K562 (cell line): ENCODE measurements around the gene STAB2. TPM values are rescaled to one million over a fixed set of nuclear protein-coding genes. Genes with fewer than 3 reads are reported as not detected.

Experiments used
- CTBP1 ChIP-seq: fragments of 450-650 bp; IDR thresholded peaks from 2 replicates; pipeline ENCODE4 v1.6.1; 2016; ENCODE audit warnings: borderline replicate concordance
- CTCFL ChIP-seq: IDR thresholded peaks from 2 replicates; pipeline ENCODE4 v1.6.1; 2011; ENCODE audit warnings: borderline replicate concordance, low read depth, mild to moderate bottlenecking, moderate library complexity, low read length; ENCODE audit not compliant: insufficient read depth, poor library complexity, severe bottlenecking
- HMGXB4 ChIP-seq: sonication (generic); formaldehyde crosslinking; IDR thresholded peaks from 2 replicates; pipeline ENCODE4 v1.8.1; 2023; ENCODE audit warnings: mild to moderate bottlenecking, missing genetic modification reagents
- ZNF146 ChIP-seq: IDR thresholded peaks from one replicate; pipeline ENCODE4 v1.6.1; 2018; ENCODE audit warnings: missing compliant biosample characterization; ENCODE audit not compliant: unreplicated experiment
- ZNF318 ChIP-seq, 2 experiments: fragments of 450-650 bp; IDR thresholded peaks; 2 replicates each; pipeline ENCODE4 v1.6.1; 2016; ENCODE audit warnings: mild to moderate bottlenecking in 2 of 2, borderline replicate concordance in 1 of 2, low read depth in 1 of 2, moderate library complexity in 1 of 2
- polyA plus RNA-seq, 8 experiments: library from polyadenylated mRNA; depleted of rRNA in 4 of 8; stranded (reverse) in 5 of 8; unstranded in 3 of 8; fragments of >200 nt; fragmentation: Nextera tagmentation in 2 of 8; fragmentation: Illumina TruSeq in 1 of 8; extraction: Ambion mirVana in 2 of 8; extraction: Trizol in 1 of 8; gene quantifications; 2 replicates each; pipeline versions ENCODE4 v1.2.1 to v1.2.3, GENCODE V29; 2011 to 2014; ENCODE audit warnings: inconsistent platforms in 1 of 8, missing spikeins in 1 of 8
- total RNA-seq, 7 experiments: library from RNA; depleted of rRNA in 6 of 7; stranded (reverse); fragments of >200 nt in 6 of 7; fragmentation: Illumina TruSeq in 2 of 7; extraction: Trizol in 2 of 7; gene quantifications; 2 replicates each; pipeline versions ENCODE4 v1.2.1 to v1.2.3, GENCODE V29; 2011 to 2021; ENCODE audit warnings: low replicate concordance in 1 of 7

The STAB2 gene
- total and polyA plus RNA-seq, 9 of the 15 experiments (the other 6 are each of a cell fraction or from before 2014, with no cell fraction given), result 0.10 TPM; not detected in 8

GRCh38 chr12:103793512-103794045 is 206.5 kb downstream of the STAB2 start (continued):
- TF ChIP-seq ZNF318 (IDR thresholded peaks at IDR 0.05; ENCODE audit: borderline replicate concordance in 1 of 2, low read depth in 1 of 2), result no peak
- no peak for TF ChIP-seq HMGXB4 (CRISPR knock-in tag)
- TF ChIP-seq CTCFL, result no peak
- no peak for TF ChIP-seq CTBP1
- no peak for TF ChIP-seq ZNF146 (CRISPR knock-in tag)
